Mesodermal cell (in vitro differentiated cells): ENCODE results near the gene DNAH6.

Experiments
- H3K27ac ChIP-seq: 2 replicates; pipeline ENCODE4 v1.7.0; 2013; ENCODE audit warnings: mild to moderate bottlenecking, low read depth, low read length, moderate library complexity; ENCODE audit not compliant: severe bottlenecking
- H3K36me3 ChIP-seq: 2 replicates; pipeline ENCODE4 v1.7.1; 2013; ENCODE audit warnings: mild to moderate bottlenecking, low read length, moderate library complexity; ENCODE audit not compliant: control insufficient read depth, insufficient read depth
- H3K4me1 ChIP-seq: one replicate; pipeline ENCODE4 v1.7.1; 2013; ENCODE audit warnings: mild to moderate bottlenecking, low read length; ENCODE audit not compliant: insufficient read depth, control insufficient read depth, poor library complexity, severe bottlenecking
- H3K4me3 ChIP-seq: 2 replicates; pipeline ENCODE4 v1.7.0; 2013; ENCODE audit warnings: low read length, control low read depth, mild to moderate bottlenecking; ENCODE audit not compliant: insufficient read depth, poor library complexity, severe bottlenecking; ENCODE audit errors: extremely low read depth
- H3K9me3 ChIP-seq: 2 replicates; pipeline ENCODE4 v1.7.1; 2013; ENCODE audit warnings: mild to moderate bottlenecking, low read length, moderate library complexity; ENCODE audit not compliant: control insufficient read depth
- WGBS, 2 experiments: methylation state at CpG; one replicate each; pipeline ENCODE4 v1.1.5; 2013; ENCODE audit warnings: missing lambda C conversion rate in 2 of 2; ENCODE audit not compliant: insufficient coverage in 2 of 2; 5-methylcytosine and 5-hydroxymethylcytosine counted together

Gene DNAH6

DNA sequence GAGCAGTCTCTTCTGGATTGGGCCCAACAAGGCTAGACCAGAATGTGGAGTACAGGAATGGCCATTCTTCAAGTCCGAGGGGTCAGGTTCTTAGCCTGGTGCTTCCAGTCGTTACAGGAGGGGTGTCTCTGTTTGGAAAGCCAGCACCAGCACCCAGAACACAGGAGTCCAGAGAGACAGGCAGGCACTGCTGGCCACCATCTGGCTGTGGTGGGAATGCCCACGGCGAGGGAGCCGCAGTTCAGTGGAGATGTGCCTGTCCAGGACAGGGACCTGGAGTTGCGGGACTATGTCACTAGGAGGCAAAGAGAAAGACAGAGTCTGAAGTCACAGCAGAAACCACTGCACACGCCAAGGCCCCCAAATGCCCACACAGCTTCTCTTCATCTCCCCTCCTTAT lies 305.5 kb downstream of the DNAH6 start:
- Histone ChIP-seq H3K4me3 (no peak overlapping the region), H3K4me1 (no peaks in the 10 kb centered on the region), H3K27ac (no peak overlapping the region), H3K9me3 (no peaks in the 10 kb centered on the region), H3K36me3 (no peaks in the 10 kb centered on the region)
- 87 to 98% methylated on average over 5 to 6 of the region's 7 CpGs for WGBS, 2 experiments

GRCh38 chr2:84823229-84823628 lies 306.9 kb downstream of the DNAH6 start:
- H3K36me3 ChIP-seq = no peaks in the 10 kb centered on the region
- 79 to 100% methylated on average over 2 to 4 of the region's 5 CpGs for WGBS, 2 experiments
- H3K4me1 ChIP-seq = no peaks in the 10 kb centered on the region
- no peak overlapping the region for H3K4me3 ChIP-seq
- H3K9me3 ChIP-seq = no peaks in the 10 kb centered on the region
- no peak overlapping the region for H3K27ac ChIP-seq

GRCh38 chr2:84823788-84824187 lies 307.5 kb downstream of the DNAH6 start:
- 96% methylated on average over 20 to 21 of the region's 21 CpGs for WGBS, 2 experiments
- no peak overlapping the region for H3K27ac ChIP-seq
- no peak overlapping the region for H3K4me3 ChIP-seq
- no peaks in the 10 kb centered on the region for H3K4me1 ChIP-seq
- no peaks in the 10 kb centered on the region for H3K36me3 ChIP-seq
- no peaks in the 10 kb centered on the region for H3K9me3 ChIP-seq

DNA sequence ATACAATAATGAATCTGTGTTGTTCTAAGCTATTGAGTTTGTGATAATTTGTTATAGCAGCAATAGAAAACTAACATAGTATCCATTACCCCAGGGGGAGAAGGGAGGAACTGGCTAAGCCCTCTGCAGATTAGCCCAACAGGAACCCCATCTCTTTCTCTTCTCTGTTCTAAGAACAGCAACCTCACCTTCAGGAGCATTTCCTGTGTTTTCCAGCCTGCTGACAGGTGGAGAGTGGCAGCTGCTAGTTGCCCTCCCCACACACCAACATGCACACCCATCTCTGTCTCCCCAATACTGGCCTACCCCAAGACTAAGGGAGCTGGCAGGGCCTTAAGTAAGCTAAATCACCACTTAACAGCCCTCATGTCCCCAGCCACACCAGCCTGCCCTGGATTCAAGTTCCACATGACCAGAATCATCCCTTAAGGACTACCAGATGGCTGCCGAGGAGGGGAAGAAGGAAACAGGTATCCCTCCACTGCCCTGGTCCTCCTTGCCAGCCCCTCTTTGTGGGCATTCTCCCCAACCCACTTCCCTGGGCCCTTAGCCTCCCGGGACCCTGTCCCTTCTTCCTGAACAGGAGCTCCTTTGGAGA lies 311.8 kb downstream of the DNAH6 start:
- 80 to 86% methylated on average over 2 of the region's 2 CpGs for WGBS, 2 experiments
- no peaks in the 10 kb centered on the region for H3K36me3 ChIP-seq
- no peak overlapping the region for H3K4me3 ChIP-seq
- H3K27ac ChIP-seq = no peak overlapping the region
- no peaks in the 10 kb centered on the region for H3K9me3 ChIP-seq
- peaks cover 5% of the 10 kb centered on the region for H3K4me1 ChIP-seq

DNA sequence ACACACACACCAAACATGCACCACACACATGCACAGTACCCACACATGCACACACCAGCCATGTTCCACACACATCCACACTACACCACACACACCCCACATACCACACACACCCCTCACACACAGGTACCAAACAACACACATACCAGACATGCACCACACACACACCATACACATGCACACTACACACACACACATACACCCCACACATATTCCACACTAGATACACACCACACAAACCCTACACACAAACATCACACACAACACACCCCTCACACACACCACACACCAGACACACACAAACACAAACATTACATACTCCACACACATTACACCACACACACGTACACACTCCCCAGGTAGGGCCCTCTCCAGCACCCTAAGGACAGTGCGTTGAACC lies 313.4 kb downstream of the DNAH6 start:
- 100% methylated on average over 2 of the region's 2 CpGs; no CpG with 5 or more reads in 1 of the 2 experiments for WGBS, 2 experiments
- Histone ChIP-seq H3K4me1 (peaks cover 6% of the 10 kb centered on the region), H3K9me3 (no peaks in the 10 kb centered on the region), H3K4me3 (no peak overlapping the region), H3K27ac (no peak overlapping the region), H3K36me3 (no peaks in the 10 kb centered on the region)

GRCh38 chr2:84830095-84830494 lies 313.8 kb downstream of the DNAH6 start:
- no peaks in the 10 kb centered on the region for H3K36me3 ChIP-seq
- 70 to 72% methylated on average over 8 to 10 of the region's 11 CpGs for WGBS, 2 experiments
- H3K9me3 ChIP-seq = no peaks in the 10 kb centered on the region
- no peak overlapping the region for H3K4me3 ChIP-seq
- H3K27ac ChIP-seq = no peak overlapping the region
- peaks cover 6% of the 10 kb centered on the region for H3K4me1 ChIP-seq

DNA sequence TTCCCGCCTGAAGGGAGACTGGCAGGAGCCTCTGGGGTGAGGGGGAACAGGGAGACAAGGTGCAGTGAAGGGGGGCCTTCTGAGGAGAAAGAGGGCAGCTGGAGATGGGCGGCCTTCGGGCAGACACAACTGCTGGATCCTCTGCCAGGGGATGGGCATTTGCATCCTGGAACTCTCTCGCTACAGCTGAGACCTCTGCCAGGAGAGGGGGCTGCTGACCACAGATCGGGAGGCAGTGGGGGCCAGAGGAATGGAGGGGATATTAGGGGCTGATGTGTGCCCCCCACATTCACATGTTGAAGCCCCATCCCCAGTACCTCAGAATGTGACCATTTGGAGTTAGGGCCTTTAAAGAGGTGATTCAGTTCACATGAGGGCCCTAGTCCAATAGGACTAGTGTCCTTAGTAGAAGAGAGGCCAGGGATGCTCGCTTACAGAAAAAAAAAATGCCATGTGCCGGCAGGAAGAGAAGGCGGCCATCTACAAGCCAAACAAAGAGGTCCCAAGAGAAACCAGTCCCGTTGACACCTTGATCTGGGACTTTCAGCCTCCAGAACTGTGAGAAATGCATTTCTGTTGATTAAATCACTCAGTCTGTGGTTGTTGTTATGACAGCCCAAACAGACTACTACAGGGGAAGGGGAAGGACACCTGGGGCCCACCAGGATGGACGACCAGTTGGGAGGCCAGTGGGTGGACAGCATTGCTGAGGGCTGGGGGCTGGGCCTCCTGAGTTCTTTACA lies 314.6 kb downstream of the DNAH6 start:
- H3K4me1 ChIP-seq = peaks cover 6% of the 10 kb centered on the region
- 86 to 91% methylated on average over 8 to 9 of the region's 10 CpGs for WGBS, 2 experiments
- no peaks in the 10 kb centered on the region for H3K36me3 ChIP-seq
- no peak overlapping the region for H3K4me3 ChIP-seq
- peaks cover 4% of the 10 kb centered on the region for H3K9me3 ChIP-seq
- no peak overlapping the region for H3K27ac ChIP-seq

GRCh38 chr2:84832772-84833461 lies 316.6 kb downstream of the DNAH6 start:
- no peaks in the 10 kb centered on the region for H3K36me3 ChIP-seq
- 67 to 80% methylated on average over 1 to 2 of the region's 5 CpGs for WGBS, 2 experiments
- no peak overlapping the region for H3K4me3 ChIP-seq
- peaks cover 6% of the 10 kb centered on the region for H3K4me1 ChIP-seq
- peaks cover 9% of the 10 kb centered on the region for H3K9me3 ChIP-seq
- H3K27ac ChIP-seq = no peak overlapping the region

GRCh38 chr2:84833481-84834150 lies 317.3 kb downstream of the DNAH6 start:
- Histone ChIP-seq H3K27ac (no peak overlapping the region), H3K9me3 (peaks cover 9% of the 10 kb centered on the region), H3K4me3 (no peak overlapping the region), H3K36me3 (no peaks in the 10 kb centered on the region), H3K4me1 (peaks cover 6% of the 10 kb centered on the region)
- 87 to 94% methylated on average over 10 of the region's 12 CpGs for WGBS, 2 experiments

GRCh38 chr2:84836215-84836614 lies 319.9 kb downstream of the DNAH6 start:
- no peak overlapping the region for H3K4me3 ChIP-seq
- peaks cover 6% of the 10 kb centered on the region for H3K4me1 ChIP-seq
- H3K27ac ChIP-seq = no peak overlapping the region
- no peaks in the 10 kb centered on the region for H3K36me3 ChIP-seq
- 80% methylated on average over 1 of the region's 2 CpGs; no CpG with 5 or more reads in 1 of the 2 experiments for WGBS, 2 experiments
- peaks cover 9% of the 10 kb centered on the region for H3K9me3 ChIP-seq
